ENCODE measurements around the gene SKA1. TPM values are rescaled to one million over a fixed set of nuclear protein-coding genes. Genes with fewer than 3 reads are reported as not detected.
"Not testable (repeated sequence)": the region's sequence is repeated elsewhere in the genome, so short reads cannot be mapped to it uniquely, and the experiment has no call there.

Gene SKA1
- total RNA-seq, 1 experiment from 2014 or later: 29.2 TPM

- Histone ChIP-seq H3K4me3 (ENCODE audit: insufficient read depth, low read depth, low read length) (no peak overlapping the region), H3K36me3 (replicated peaks; ENCODE audit: control insufficient read depth, insufficient read depth, low read length) (no peaks in the 10 kb centered on the region), H3K27me3 (ENCODE audit: control insufficient read depth, insufficient read depth, low read length) (peaks cover 21% of the 10 kb centered on the region)
- peak; percentile 82 for DNase-seq
Measured at GRCh38 chr18:50401888-50402287, 27.0 kb downstream of the SKA1 start.

- DNase-seq; H3K4me3 ChIP-seq (ENCODE audit: insufficient read depth, low read depth, low read length); H3K36me3 ChIP-seq (replicated peaks; ENCODE audit: control insufficient read depth, insufficient read depth, low read length): not testable (repeated sequence)
- peaks cover 17% of the 10 kb centered on the region for H3K27me3 ChIP-seq (ENCODE audit: control insufficient read depth, insufficient read depth, low read length)
Measured at GRCh38 chr18:50404752-50405581, 30.1 kb downstream of the SKA1 start.

GRCh38 chr18:50405582-50406271 lies 30.9 kb downstream of the SKA1 start:
- peak; percentile 37 for DNase-seq

GRCh38 chr18:50409236-50409635 lies 34.4 kb downstream of the SKA1 start:
- Histone ChIP-seq H3K4me3 (ENCODE audit: insufficient read depth, low read depth, low read length) (no peak overlapping the region), H3K36me3 (replicated peaks; ENCODE audit: control insufficient read depth, insufficient read depth, low read length) (no peaks in the 10 kb centered on the region), H3K27me3 (ENCODE audit: control insufficient read depth, insufficient read depth, low read length) (no peaks in the 10 kb centered on the region; the same call in 1 of the 2 replicates)
- no peak for DNase-seq

More at GRCh38 chr18:50405582-50406271, 30.9 kb downstream of the SKA1 start:
- H3K36me3 ChIP-seq (replicated peaks; ENCODE audit: control insufficient read depth, insufficient read depth, low read length): no peaks in the 10 kb centered on the region
- peaks cover 17% of the 10 kb centered on the region for H3K27me3 ChIP-seq (ENCODE audit: control insufficient read depth, insufficient read depth, low read length)
- no peak overlapping the region for H3K4me3 ChIP-seq (ENCODE audit: insufficient read depth, low read depth, low read length)

GRCh38 chr18:50410008-50410407 lies 35.2 kb downstream of the SKA1 start:
- no peak overlapping the region for H3K4me3 ChIP-seq (ENCODE audit: insufficient read depth, low read depth, low read length)
- no peaks in the 10 kb centered on the region; the same call in 1 of the 2 replicates for H3K27me3 ChIP-seq (ENCODE audit: control insufficient read depth, insufficient read depth, low read length)
- H3K36me3 ChIP-seq (replicated peaks; ENCODE audit: control insufficient read depth, insufficient read depth, low read length): no peaks in the 10 kb centered on the region
- no peak for DNase-seq

- Histone ChIP-seq H3K4me3 (ENCODE audit: insufficient read depth, low read depth, low read length) (no peak overlapping the region), H3K36me3 (replicated peaks; ENCODE audit: control insufficient read depth, insufficient read depth, low read length) (no peaks in the 10 kb centered on the region), H3K27me3 (ENCODE audit: control insufficient read depth, insufficient read depth, low read length) (no peaks in the 10 kb centered on the region; the same call in 1 of the 2 replicates)
- no peak for DNase-seq
Measured at GRCh38 chr18:50410894-50411293, 36.0 kb downstream of the SKA1 start.

- H3K4me3 ChIP-seq (ENCODE audit: insufficient read depth, low read depth, low read length); DNase-seq; H3K27me3 ChIP-seq (ENCODE audit: control insufficient read depth, insufficient read depth, low read length); H3K36me3 ChIP-seq (replicated peaks; ENCODE audit: control insufficient read depth, insufficient read depth, low read length): not testable (repeated sequence)
Measured at GRCh38 chr18:50416832-50417231, 42.0 kb downstream of the SKA1 start.

GRCh38 chr18:50417705-50418104 lies 42.9 kb downstream of the SKA1 start:
- not testable (repeated sequence) for H3K27me3 ChIP-seq (ENCODE audit: control insufficient read depth, insufficient read depth, low read length); DNase-seq; H3K4me3 ChIP-seq (ENCODE audit: insufficient read depth, low read depth, low read length); H3K36me3 ChIP-seq (replicated peaks; ENCODE audit: control insufficient read depth, insufficient read depth, low read length)

GRCh38 chr18:50418650-50419049 lies 43.8 kb downstream of the SKA1 start:
- Histone ChIP-seq H3K36me3 (replicated peaks; ENCODE audit: control insufficient read depth, insufficient read depth, low read length) (no peaks in the 10 kb centered on the region), H3K4me3 (ENCODE audit: insufficient read depth, low read depth, low read length) (no peak overlapping the region), H3K27me3 (ENCODE audit: control insufficient read depth, insufficient read depth, low read length) (no peaks in the 10 kb centered on the region)
- no peak for DNase-seq

GRCh38 chr18:50422286-50422898 lies 47.5 kb downstream of the SKA1 start:
- H3K27me3 ChIP-seq (ENCODE audit: control insufficient read depth, insufficient read depth, low read length): no peaks in the 10 kb centered on the region
- no peak overlapping the region for H3K4me3 ChIP-seq (ENCODE audit: insufficient read depth, low read depth, low read length)
- DNase-seq: no peak
- H3K36me3 ChIP-seq (replicated peaks; ENCODE audit: control insufficient read depth, insufficient read depth, low read length): no peaks in the 10 kb centered on the region

- H3K27me3 ChIP-seq (ENCODE audit: control insufficient read depth, insufficient read depth, low read length): no peaks in the 10 kb centered on the region
- no peak overlapping the region for H3K4me3 ChIP-seq (ENCODE audit: insufficient read depth, low read depth, low read length)
- DNase-seq: no peak
- H3K36me3 ChIP-seq (replicated peaks; ENCODE audit: control insufficient read depth, insufficient read depth, low read length): no peaks in the 10 kb centered on the region
Measured at GRCh38 chr18:50424877-50425690, 50.2 kb downstream of the SKA1 start.

- DNase-seq: no peak
- H3K4me3 ChIP-seq (ENCODE audit: insufficient read depth, low read depth, low read length): no peak overlapping the region
Measured at GRCh38 chr18:50427896-50428295, 53.0 kb downstream of the SKA1 start.

GRCh38 chr18:50428531-50429206 lies 53.8 kb downstream of the SKA1 start:
- Histone ChIP-seq H3K4me3 (ENCODE audit: insufficient read depth, low read depth, low read length) (no peak overlapping the region), H3K36me3 (replicated peaks; ENCODE audit: control insufficient read depth, insufficient read depth, low read length) (no peaks in the 10 kb centered on the region), H3K27me3 (ENCODE audit: control insufficient read depth, insufficient read depth, low read length) (no peaks in the 10 kb centered on the region)
- DNase-seq: peak; percentile 30

More at GRCh38 chr18:50427896-50428295, 53.0 kb downstream of the SKA1 start:
- Histone ChIP-seq H3K27me3 (ENCODE audit: control insufficient read depth, insufficient read depth, low read length) (no peaks in the 10 kb centered on the region), H3K36me3 (replicated peaks; ENCODE audit: control insufficient read depth, insufficient read depth, low read length) (no peaks in the 10 kb centered on the region)
